Right atrium auricular region (tissue), 2 donors: ENCODE measurements around the gene RTTN. TPM values are rescaled to one million over a fixed set of nuclear protein-coding genes. Genes with fewer than 3 reads are reported as not detected.

Experiments
- DNase-seq: peaks from one replicate; pipeline ENCODE4 v3.0.0-alpha.2; 2019; ENCODE audit warnings: low spot score
- H3K27ac ChIP-seq, 2 donors: fragments of 200-600 bp; sonication (generic); 1 replicate in 1 of 2; 2 replicates in 1 of 2; pipeline ENCODE4 v1.5.1; 2016 to 2019
- H3K27me3 ChIP-seq, 2 donors: fragments of 200-600 bp; sonication (generic); one replicate each; pipeline versions ENCODE4 v1.5.1 to v1.6.0; 2017 to 2019
- H3K36me3 ChIP-seq: fragments of 200-600 bp; sonication (generic); one replicate; pipeline ENCODE4 v1.5.1; 2016
- H3K4me1 ChIP-seq, 2 donors: fragments of 200-600 bp; sonication (generic); one replicate each; pipeline versions ENCODE4 v1.5.1 to v1.6.0; 2017 to 2019
- H3K4me3 ChIP-seq, 2 donors: fragments of 200-600 bp; sonication (generic); 1 replicate in 1 of 2; 2 replicates in 1 of 2; pipeline ENCODE4 v1.5.1; 2017 to 2019; ENCODE audit warnings: mild to moderate bottlenecking in 1 of 2, moderate library complexity in 1 of 2
- H3K9me3 ChIP-seq, 2 donors: fragments of 200-600 bp; sonication (generic); one replicate each; pipeline ENCODE4 v1.5.1; 2019
- CTCF ChIP-seq, 2 donors: fragments of 200-600 bp; sonication (generic); IDR thresholded peaks; one replicate each; pipeline ENCODE4 v1.5.1; 2019; ENCODE audit warnings: antibody characterized with exemption in 2 of 2
- total RNA-seq, 2 donors: library from RNA; depleted of rRNA; stranded (reverse); fragments of >200 nt; gene quantifications; one replicate each; pipeline ENCODE4 v1.1.0, GENCODE V29; 2016

RTTN gene
- total RNA-seq, 2 donors from 2014 or later = 6.3 to 8.0 TPM

GRCh38 chr18:70058916-70059315 lies 146.6 kb downstream of the RTTN start:
- H3K36me3 ChIP-seq = no peaks in the 10 kb centered on the region
- DNase-seq = no peak

GRCh38 chr18:70047931-70048603 lies 157.4 kb downstream of the RTTN start:
- no peak for DNase-seq
- Histone ChIP-seq H3K27me3 (no peaks in the 10 kb centered on the region), H3K27ac (no peak overlapping the region), H3K9me3 (no peaks in the 10 kb centered on the region), H3K36me3 (no peaks in the 10 kb centered on the region), H3K4me1 (no peaks in the 10 kb centered on the region), H3K4me3 (no peak overlapping the region)
- no peak for TF ChIP-seq CTCF (IDR thresholded peaks at IDR 0.05)

More at GRCh38 chr18:70058916-70059315, 146.6 kb downstream of the RTTN start:
- no peak for TF ChIP-seq CTCF (IDR thresholded peaks at IDR 0.05)
- Histone ChIP-seq H3K27ac (no peak overlapping the region), H3K4me3 (no peak overlapping the region), H3K9me3 (no peaks in the 10 kb centered on the region), H3K27me3 (no peaks in the 10 kb centered on the region), H3K4me1 (no peaks in the 10 kb centered on the region)

DNA sequence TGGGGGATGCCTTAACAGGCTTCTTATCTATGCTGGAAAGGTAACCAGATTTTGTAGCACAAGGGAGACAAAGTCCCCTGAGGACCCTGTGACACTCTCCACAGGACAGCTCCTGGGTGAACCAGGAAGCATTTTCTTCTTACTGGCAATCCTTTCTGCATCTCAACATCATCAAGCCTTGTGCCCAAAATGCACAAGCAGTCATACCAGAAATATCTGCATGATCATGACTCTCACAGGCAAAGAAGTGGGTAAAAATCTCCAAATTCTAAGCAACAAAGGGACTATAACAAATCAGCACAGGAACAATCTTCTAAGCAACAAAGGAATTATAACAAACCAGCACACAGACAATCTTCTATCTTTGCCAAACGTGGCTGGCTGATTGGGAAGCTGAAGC lies 158.7 kb downstream of the RTTN start:
- H3K27me3 ChIP-seq = no peaks in the 10 kb centered on the region
- no peak overlapping the region for H3K4me3 ChIP-seq
- TF ChIP-seq CTCF (IDR thresholded peaks at IDR 0.05) = no peak
- H3K36me3 ChIP-seq = no peaks in the 10 kb centered on the region
- peak overlapping the region in 1 of 2 donors; percentile 5 for H3K27ac ChIP-seq
- no peaks in the 10 kb centered on the region for H3K4me1 ChIP-seq
- no peaks in the 10 kb centered on the region for H3K9me3 ChIP-seq
- DNase-seq = no peak

DNA sequence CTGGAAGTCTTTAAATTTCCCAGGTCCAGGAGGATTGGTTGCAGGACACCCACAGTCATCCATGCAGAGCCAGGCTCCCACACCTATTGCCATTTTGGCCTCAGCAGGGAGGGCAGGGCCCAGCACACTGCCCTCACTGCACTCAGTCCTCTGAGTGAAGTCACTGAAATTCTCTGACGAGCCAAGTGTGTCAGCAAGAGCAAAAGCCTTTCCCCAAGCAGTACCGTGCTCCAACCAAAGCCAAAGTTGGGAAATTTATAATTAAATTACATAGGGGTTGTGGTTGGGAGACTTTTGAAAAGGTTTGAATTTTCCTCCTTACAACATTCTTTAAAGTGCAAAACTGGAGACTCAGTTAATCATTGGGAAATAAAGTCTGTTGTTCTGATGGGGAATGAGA lies 159.3 kb downstream of the RTTN start:
- Histone ChIP-seq H3K27ac (peak overlapping the region in 1 of 2 donors; percentile 5), H3K4me1 (no peaks in the 10 kb centered on the region), H3K36me3 (no peaks in the 10 kb centered on the region), H3K27me3 (no peaks in the 10 kb centered on the region), H3K4me3 (no peak overlapping the region), H3K9me3 (no peaks in the 10 kb centered on the region)
- DNase-seq = no peak
- no peak for TF ChIP-seq CTCF (IDR thresholded peaks at IDR 0.05)

- no peaks in the 10 kb centered on the region for H3K27me3 ChIP-seq
- no peak overlapping the region for H3K27ac ChIP-seq
- H3K36me3 ChIP-seq = no peaks in the 10 kb centered on the region
- H3K4me3 ChIP-seq = no peak overlapping the region
- H3K4me1 ChIP-seq = no peaks in the 10 kb centered on the region
- H3K9me3 ChIP-seq = no peaks in the 10 kb centered on the region
- no peak for TF ChIP-seq CTCF (IDR thresholded peaks at IDR 0.05)
- no peak for DNase-seq
These were observed 160.9 kb downstream of the RTTN start for GRCh38 chr18:70044632-70045031.
